ENCODE data around the gene MUC13.

- no peak for TF ChIP-seq CTCF (IDR thresholded peaks at IDR 0.05)
- no peak for TF ChIP-seq POLR2A (IDR thresholded peaks at IDR 0.05)
These were observed 55.2 kb downstream of the MUC13 start for GRCh38 chr3:124879337-124879680.

All from lower leg skin (tissue), 3 donors.